ENCODE results near the gene KIF12.
"Not testable (repeated sequence)": the region's sequence is repeated elsewhere in the genome, so short reads cannot be mapped to it uniquely, and the experiment has no call there.

Gene KIF12

GRCh38 chr9:114060711-114061110 lies 38.4 kb downstream of the KIF12 start:
- DNase-seq, result no peak

GRCh38 chr9:114060070-114060469 lies 39.0 kb downstream of the KIF12 start:
- no peak for DNase-seq

GRCh38 chr9:114059047-114059803 lies 39.9 kb downstream of the KIF12 start:
- no peak for DNase-seq

GRCh38 chr9:114058688-114059046 lies 40.4 kb downstream of the KIF12 start:
- no peak for DNase-seq

- no peak for DNase-seq
Observed at GRCh38 chr9:114057161-114057885, 41.8 kb downstream of the KIF12 start.

- DNase-seq, result no peak
Observed at GRCh38 chr9:114056527-114056926, 42.6 kb downstream of the KIF12 start.

GRCh38 chr9:114055894-114056293 lies 43.2 kb downstream of the KIF12 start:
- no peak for DNase-seq

- DNase-seq, result no peak
Observed at GRCh38 chr9:114055061-114055460, 44.0 kb downstream of the KIF12 start.

- no peak for DNase-seq
Observed at GRCh38 chr9:114054191-114054690, 44.9 kb downstream of the KIF12 start.

GRCh38 chr9:114053246-114054005 lies 45.7 kb downstream of the KIF12 start:
- no peak for DNase-seq

GRCh38 chr9:114051706-114052105 lies 47.4 kb downstream of the KIF12 start:
- no peak for DNase-seq

- no peak for DNase-seq
Observed at GRCh38 chr9:114051281-114051680, 47.8 kb downstream of the KIF12 start.

- DNase-seq, result no peak
Observed at GRCh38 chr9:114050646-114051045, 48.4 kb downstream of the KIF12 start.

- no peak for DNase-seq
Observed at GRCh38 chr9:114050226-114050568, 48.9 kb downstream of the KIF12 start.

GRCh38 chr9:114049441-114050225 lies 49.5 kb downstream of the KIF12 start:
- no peak for DNase-seq

GRCh38 chr9:114048533-114049415 lies 50.3 kb downstream of the KIF12 start:
- no peak for DNase-seq

- no peak for DNase-seq
Observed at GRCh38 chr9:114047717-114048116, 51.4 kb downstream of the KIF12 start.

- no peak for DNase-seq
Observed at GRCh38 chr9:114046875-114047274, 52.2 kb downstream of the KIF12 start.

GRCh38 chr9:114046237-114046755 lies 52.8 kb downstream of the KIF12 start:
- no peak for DNase-seq

GRCh38 chr9:114043660-114044059 lies 55.4 kb downstream of the KIF12 start:
- not testable (repeated sequence) for DNase-seq

All from CD4-positive, alpha-beta T cell treated with Interleukin-6 for 4 hours (primary cell).